ENCODE results near the gene HEMK1.
A peak's percentile ranks its signal among the peaks of the same experiment; 100 is the strongest.

Gene HEMK1

DNA sequence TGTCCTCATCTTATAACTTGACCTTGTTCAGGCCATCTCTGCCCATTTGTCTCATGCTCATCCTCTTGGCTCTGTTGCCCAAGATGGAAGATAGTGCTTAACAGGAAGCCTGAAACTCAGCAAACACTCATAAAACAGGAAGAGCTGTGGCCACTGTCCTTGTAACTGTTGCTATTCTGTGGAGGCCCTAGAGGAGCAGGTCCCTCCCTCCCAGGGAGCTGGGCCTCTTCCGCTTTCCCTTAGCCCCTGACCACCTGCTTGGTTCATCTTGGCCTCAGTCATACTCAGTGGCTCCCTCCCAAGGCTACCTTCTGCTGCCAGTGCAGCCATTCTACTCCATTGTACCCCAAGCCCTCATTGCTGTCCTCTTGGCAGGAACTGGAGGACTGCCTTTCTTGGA is 51.1 kb downstream of the HEMK1 start:
- DNase-seq (ENCODE audit: low read depth) = no peak
- H3K4me3 ChIP-seq (ENCODE audit: control insufficient read depth, low read depth, low read length) = no peak overlapping the region
- TF ChIP-seq CTCF (IDR thresholded peaks at IDR 0.05; ENCODE audit: control insufficient read depth, insufficient read depth, low read depth, low read length, missing control alignments) = no peak

DNA sequence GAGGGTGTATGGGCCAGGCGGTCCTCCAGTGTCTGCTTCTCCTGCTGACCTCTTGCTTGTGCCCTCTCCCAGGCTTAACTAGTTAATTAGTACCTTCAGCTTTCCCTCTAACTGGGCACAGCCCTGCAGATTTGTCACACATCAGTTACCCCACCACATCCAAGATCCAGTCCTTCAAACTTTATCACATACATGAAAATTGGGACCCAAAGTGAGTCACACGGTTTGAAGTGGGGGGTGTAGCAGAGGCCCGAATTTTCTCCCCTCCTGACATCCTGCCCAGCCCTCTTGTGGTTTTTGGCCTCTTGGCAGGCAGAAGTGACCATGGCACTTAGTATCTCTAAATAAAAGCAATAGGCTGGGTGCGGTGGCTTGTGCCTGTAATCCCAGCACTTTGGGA is 51.5 kb downstream of the HEMK1 start:
- no peak for DNase-seq (ENCODE audit: low read depth)
- no peak overlapping the region for H3K4me3 ChIP-seq (ENCODE audit: control insufficient read depth, low read depth, low read length)
- peak; percentile 5 for TF ChIP-seq CTCF (IDR thresholded peaks at IDR 0.05; ENCODE audit: control insufficient read depth, insufficient read depth, low read depth, low read length, missing control alignments)

DNA sequence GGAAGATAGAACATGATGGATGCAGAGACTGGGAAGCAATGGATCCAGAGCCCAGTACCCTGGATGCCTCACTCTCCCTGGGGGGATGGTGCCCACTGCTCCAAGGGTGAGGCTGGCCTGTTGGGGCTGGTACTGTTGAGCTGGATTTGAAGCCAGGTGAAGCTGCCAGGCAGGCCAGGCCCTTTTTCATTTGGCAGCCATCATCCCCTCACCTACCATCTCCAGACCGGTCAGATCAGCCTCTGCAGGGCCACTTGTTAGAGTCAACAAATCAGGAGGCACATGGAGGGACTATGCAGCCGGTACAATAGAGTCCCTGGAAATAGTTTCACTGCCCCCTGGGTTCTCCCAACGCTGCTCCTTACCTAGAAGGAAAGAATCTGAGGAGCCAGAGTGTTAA is 53.6 kb downstream of the HEMK1 start:
- no peak for DNase-seq (ENCODE audit: low read depth)
- H3K4me3 ChIP-seq (ENCODE audit: control insufficient read depth, low read depth, low read length) = no peak overlapping the region
- no peak for TF ChIP-seq CTCF (IDR thresholded peaks at IDR 0.05; ENCODE audit: control insufficient read depth, insufficient read depth, low read depth, low read length, missing control alignments)

DNA sequence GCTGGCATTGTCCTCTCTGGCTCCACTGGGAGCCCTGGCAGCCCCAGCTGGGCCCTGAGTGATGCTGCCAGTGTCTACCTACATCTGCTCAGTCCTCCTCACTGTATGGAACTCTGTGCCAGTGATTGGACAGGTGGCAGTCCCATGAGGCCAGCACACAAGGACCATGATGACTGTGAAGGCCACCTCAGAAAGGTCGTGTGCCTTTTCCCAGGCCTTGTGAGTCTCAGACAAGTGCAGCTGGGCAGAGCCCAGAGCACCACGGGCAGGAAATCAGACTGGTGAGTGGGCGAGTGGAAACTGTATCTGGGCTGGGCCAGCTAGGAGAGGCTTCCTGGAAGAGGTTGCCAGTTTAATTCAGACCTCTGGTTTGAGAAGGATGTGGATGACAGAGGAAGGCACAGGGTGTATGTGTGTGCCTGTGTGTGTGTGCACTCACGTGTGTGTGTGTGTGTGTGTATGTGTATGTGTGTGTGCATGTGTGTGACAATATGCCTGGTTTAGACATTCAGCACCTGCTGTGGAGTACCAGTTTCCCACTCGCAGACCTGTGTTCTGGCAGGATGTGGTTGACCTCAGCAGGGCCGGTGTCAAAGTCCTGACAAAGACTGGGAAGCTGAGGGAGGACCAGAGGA is 54.6 kb downstream of the HEMK1 start:
- no peak for TF ChIP-seq CTCF (IDR thresholded peaks at IDR 0.05; ENCODE audit: control insufficient read depth, insufficient read depth, low read depth, low read length, missing control alignments)

GRCh38 chr3:50624634-50625033 is 55.3 kb downstream of the HEMK1 start:
- no peak overlapping the region for H3K4me3 ChIP-seq (ENCODE audit: control insufficient read depth, low read depth, low read length)
- no peak for DNase-seq (ENCODE audit: low read depth)
- TF ChIP-seq CTCF (IDR thresholded peaks at IDR 0.05; ENCODE audit: control insufficient read depth, insufficient read depth, low read depth, low read length, missing control alignments) = no peak

More for the DNA sequence above, 54.6 kb downstream of the HEMK1 start:
- DNase-seq (ENCODE audit: low read depth) = no peak
- no peak overlapping the region for H3K4me3 ChIP-seq (ENCODE audit: control insufficient read depth, low read depth, low read length)

- no peak overlapping the region for H3K4me3 ChIP-seq (ENCODE audit: control insufficient read depth, low read depth, low read length)
- no peak for DNase-seq (ENCODE audit: low read depth)
- no peak for TF ChIP-seq CTCF (IDR thresholded peaks at IDR 0.05; ENCODE audit: control insufficient read depth, insufficient read depth, low read depth, low read length, missing control alignments)
Observed at GRCh38 chr3:50625231-50626182, 56.2 kb downstream of the HEMK1 start.

Measured in AG09309 (cell line).